Activated naive CD4-positive, alpha-beta T cell treated with anti-CD3 and anti-CD28 coated beads for 36 hours (primary cell): Measurements from ENCODE around the gene EGFL7. TPM values are rescaled to one million over a fixed set of nuclear protein-coding genes. Genes with fewer than 3 reads are reported as not detected.

Experiments used
- CTCF ChIA-PET: fragments of 350-600 bp; sonication (Branson Sonifier 250); formaldehyde crosslinking; loops from one replicate; lab custom pipeline; 2021; ENCODE audit warnings: antibody characterized with exemption; lab: Charles Lee
- DNase-seq: peaks from one replicate; pipeline ENCODE4 v3.0.0-alpha.2; 2020
- H3K27ac Mint-ChIP-seq: one replicate; pipeline ENCODE4 v1.8.0; 2021; ENCODE audit warnings: mild to moderate bottlenecking, mixed read lengths
- H3K27me3 Mint-ChIP-seq: one replicate; pipeline ENCODE4 v1.8.0; 2021; ENCODE audit warnings: low read depth, mixed read lengths
- H3K36me3 Mint-ChIP-seq: one replicate; pipeline ENCODE4 v1.8.0; 2021; ENCODE audit warnings: low read depth, mixed read lengths
- H3K4me1 Mint-ChIP-seq: one replicate; pipeline ENCODE4 v1.8.0; 2021; ENCODE audit warnings: low read depth, mixed read lengths
- H3K4me3 Mint-ChIP-seq: one replicate; pipeline ENCODE4 v1.8.0; 2021; ENCODE audit warnings: mild to moderate bottlenecking, moderate library complexity, mixed read lengths
- H3K9me3 Mint-ChIP-seq: one replicate; pipeline ENCODE4 v1.8.0; 2021; ENCODE audit warnings: mixed read lengths
- intact Hi-C: fragments of 100-400 bp; cut with micrococcal nuclease; formaldehyde crosslinking; loops from one replicate; pipeline ENCODE4 v1.15.1; 2023
- total RNA-seq, 2 experiments: library from RNA; stranded (reverse); gene quantifications; one replicate each; pipeline ENCODE4 v1.2.3, GENCODE V29; 2021

Gene EGFL7
- under 1 TPM; 0.25 to 0.52 TPM for total RNA-seq

GRCh38 chr9:136662656-136663581 lies at the start of gene EGFL7:
Gene EGFL7, plus strand, starts transcription at chr9:136662916. Its CDS starts 5,367 bp downstream, at chr9:136668283.
- intact Hi-C loops: no loop called here
- H3K9me3 Mint-ChIP-seq: no peaks in the 10 kb centered on the region
- DNase-seq: no peak
- no peak within 1 kb of the TSS for H3K4me3 Mint-ChIP-seq
- CTCF ChIA-PET: interaction anchor here (0.9 kb wide), 1 partner anchor 9 kb away, joined by 4 read pairs; no protein-coding TSS in a partner anchor
- peaks cover 22% of the 10 kb centered on the region for H3K27me3 Mint-ChIP-seq
- peaks cover 10% of the 10 kb centered on the region for H3K4me1 Mint-ChIP-seq
- no peak within 1 kb of the TSS for H3K27ac Mint-ChIP-seq
- no peaks in the 10 kb centered on the region for H3K36me3 Mint-ChIP-seq

GRCh38 chr9:136613824-136614371 lies 48.8 kb upstream of the EGFL7 start:
- intact Hi-C loops: no loop called here
- no peak overlapping the region for H3K27ac Mint-ChIP-seq
- H3K9me3 Mint-ChIP-seq: no peaks in the 10 kb centered on the region
- DNase-seq: no peak
- no peaks in the 10 kb centered on the region for H3K27me3 Mint-ChIP-seq
- no peaks in the 10 kb centered on the region for H3K36me3 Mint-ChIP-seq
- H3K4me1 Mint-ChIP-seq: no peaks in the 10 kb centered on the region
- H3K4me3 Mint-ChIP-seq: no peak overlapping the region
- CTCF ChIA-PET: interaction anchor here (0.8 kb wide), 1 partner anchor 130 kb away, joined by 3 read pairs; no protein-coding TSS in a partner anchor

- H3K36me3 Mint-ChIP-seq: no peaks in the 10 kb centered on the region
- H3K9me3 Mint-ChIP-seq: no peaks in the 10 kb centered on the region
- H3K4me3 Mint-ChIP-seq: no peak overlapping the region
- H3K27me3 Mint-ChIP-seq: no peaks in the 10 kb centered on the region
- no peak overlapping the region for H3K27ac Mint-ChIP-seq
- DNase-seq: no peak
- no peaks in the 10 kb centered on the region for H3K4me1 Mint-ChIP-seq
- CTCF ChIA-PET: interaction anchor here (0.8 kb wide), 1 partner anchor 130 kb away, joined by 3 read pairs; no protein-coding TSS in a partner anchor
- intact Hi-C loops: no loop called here
These were observed 48.3 kb upstream of the EGFL7 start for GRCh38 chr9:136614372-136614922.

GRCh38 chr9:136614967-136615623 lies 47.6 kb upstream of the EGFL7 start:
- CTCF ChIA-PET: interaction anchor here (0.8 kb wide), 1 partner anchor 131 kb away, joined by 3 read pairs; no protein-coding TSS in a partner anchor
- Mint-ChIP-seq H3K9me3 (no peaks in the 10 kb centered on the region), H3K4me3 (no peak overlapping the region), H3K4me1 (no peaks in the 10 kb centered on the region), H3K36me3 (no peaks in the 10 kb centered on the region), H3K27ac (no peak overlapping the region), H3K27me3 (peaks cover 2% of the 10 kb centered on the region)
- no peak for DNase-seq
- intact Hi-C loops: no loop called here

- intact Hi-C loops: no loop called here
- CTCF ChIA-PET: no interaction called here
- Mint-ChIP-seq H3K27me3 (peaks cover 2% of the 10 kb centered on the region), H3K4me1 (no peaks in the 10 kb centered on the region), H3K36me3 (no peaks in the 10 kb centered on the region), H3K4me3 (no peak overlapping the region), H3K9me3 (no peaks in the 10 kb centered on the region), H3K27ac (no peak overlapping the region)
- DNase-seq: no peak
These were observed 46.9 kb upstream of the EGFL7 start for GRCh38 chr9:136615631-136616306.

- Mint-ChIP-seq H3K9me3 (no peaks in the 10 kb centered on the region), H3K4me1 (no peaks in the 10 kb centered on the region), H3K27ac (no peak overlapping the region), H3K27me3 (peaks cover 2% of the 10 kb centered on the region), H3K36me3 (no peaks in the 10 kb centered on the region), H3K4me3 (no peak overlapping the region)
- no peak for DNase-seq
- intact Hi-C loops: no loop called here
- CTCF ChIA-PET: no interaction called here
These were observed 46.4 kb upstream of the EGFL7 start for GRCh38 chr9:136616307-136616635.

GRCh38 chr9:136616948-136617695 lies 45.6 kb upstream of the EGFL7 start:
- Mint-ChIP-seq H3K27ac (no peak overlapping the region), H3K36me3 (no peaks in the 10 kb centered on the region), H3K9me3 (no peaks in the 10 kb centered on the region), H3K27me3 (peaks cover 2% of the 10 kb centered on the region), H3K4me1 (no peaks in the 10 kb centered on the region), H3K4me3 (no peak overlapping the region)
- CTCF ChIA-PET: no interaction called here
- DNase-seq: no peak
- intact Hi-C loops: no loop called here

- peaks cover 2% of the 10 kb centered on the region for H3K27me3 Mint-ChIP-seq
- DNase-seq: no peak
- no peak overlapping the region for H3K4me3 Mint-ChIP-seq
- H3K4me1 Mint-ChIP-seq: no peaks in the 10 kb centered on the region
- H3K36me3 Mint-ChIP-seq: no peaks in the 10 kb centered on the region
- no peaks in the 10 kb centered on the region for H3K9me3 Mint-ChIP-seq
- CTCF ChIA-PET: no interaction called here
- intact Hi-C loops: no loop called here
- H3K27ac Mint-ChIP-seq: no peak overlapping the region
These were observed 44.8 kb upstream of the EGFL7 start for GRCh38 chr9:136617746-136618579.

GRCh38 chr9:136618580-136619547 lies 43.9 kb upstream of the EGFL7 start:
- CTCF ChIA-PET: no interaction called here
- H3K27ac Mint-ChIP-seq: no peak overlapping the region
- no peak overlapping the region for H3K4me3 Mint-ChIP-seq
- H3K4me1 Mint-ChIP-seq: no peaks in the 10 kb centered on the region
- H3K9me3 Mint-ChIP-seq: no peaks in the 10 kb centered on the region
- no peak for DNase-seq
- intact Hi-C loops: no loop called here
- H3K36me3 Mint-ChIP-seq: no peaks in the 10 kb centered on the region
- H3K27me3 Mint-ChIP-seq: peaks cover 2% of the 10 kb centered on the region

GRCh38 chr9:136619742-136620440 lies 42.8 kb upstream of the EGFL7 start:
- intact Hi-C loops: no loop called here
- H3K27ac Mint-ChIP-seq: no peak overlapping the region
- no peaks in the 10 kb centered on the region for H3K9me3 Mint-ChIP-seq
- CTCF ChIA-PET: no interaction called here
- DNase-seq: no peak
- no peaks in the 10 kb centered on the region for H3K36me3 Mint-ChIP-seq
- H3K27me3 Mint-ChIP-seq: peaks cover 2% of the 10 kb centered on the region
- no peak overlapping the region for H3K4me3 Mint-ChIP-seq
- no peaks in the 10 kb centered on the region for H3K4me1 Mint-ChIP-seq
